CD8-positive, alpha-beta memory T cell (primary cell): ENCODE results near the gene CTRB1. TPM values are rescaled to one million over a fixed set of nuclear protein-coding genes. Genes with fewer than 3 reads are reported as not detected.
"Not testable (repeated sequence)": the region's sequence is repeated elsewhere in the genome, so short reads cannot be mapped to it uniquely, and the experiment has no call there.

Experiments
- CTCF ChIA-PET: fragments of 350-600 bp; sonication (Branson Sonifier 250); formaldehyde crosslinking; loops from one replicate; lab custom pipeline; 2021; ENCODE audit warnings: antibody characterized with exemption; lab: Charles Lee
- POLR2A ChIA-PET: fragments of 350-600 bp; sonication (Branson Sonifier 250); formaldehyde crosslinking; loops from one replicate; lab custom pipeline; 2021; ENCODE audit warnings: antibody characterized with exemption; lab: Charles Lee
- DNase-seq, 5 donors: peaks; one replicate each; pipeline versions ENCODE4 v3.0.0 to v3.0.0-alpha.2; 2020 to 2022; ENCODE audit warnings: mixed read lengths in 1 of 5
- H3K27ac ChIP-seq: one replicate; pipeline ENCODE4 v1.7.0; 2013; ENCODE audit warnings: low read depth, mild to moderate bottlenecking, low read length, moderate library complexity
- H3K27me3 ChIP-seq: 2 replicates; pipeline ENCODE4 v1.7.0; 2013; ENCODE audit warnings: low read length, mild to moderate bottlenecking; ENCODE audit not compliant: insufficient read depth, poor library complexity, severe bottlenecking
- H3K36me3 ChIP-seq: 2 replicates; pipeline ENCODE4 v1.7.0; 2013; ENCODE audit warnings: mild to moderate bottlenecking, low read length, moderate library complexity; ENCODE audit not compliant: insufficient read depth
- H3K4me1 ChIP-seq: 2 replicates; pipeline ENCODE4 v1.7.0; 2013; ENCODE audit warnings: mild to moderate bottlenecking, low read length, moderate library complexity; ENCODE audit not compliant: insufficient read depth
- H3K4me3 ChIP-seq: 2 replicates; pipeline ENCODE4 v1.7.0; 2013; ENCODE audit warnings: mild to moderate bottlenecking, low read length
- H3K9me3 ChIP-seq: 2 replicates; pipeline ENCODE4 v1.7.0; 2013; ENCODE audit warnings: mild to moderate bottlenecking, low read length
- H3K27ac Mint-ChIP-seq, 8 donors: one replicate each; pipeline ENCODE4 v1.8.0; 2020 to 2021; ENCODE audit warnings: mixed read lengths in 8 of 8, mild to moderate bottlenecking in 6 of 8, inconsistent platforms in 3 of 8, moderate library complexity in 3 of 8
- H3K27me3 Mint-ChIP-seq, 2 donors: one replicate each; pipeline ENCODE4 v1.8.0; 2020 to 2021; ENCODE audit warnings: mixed read lengths in 2 of 2, mild to moderate bottlenecking in 1 of 2, moderate library complexity in 1 of 2
- H3K36me3 Mint-ChIP-seq, 3 donors: one replicate each; pipeline ENCODE4 v1.8.0; 2020 to 2021; ENCODE audit warnings: mixed read lengths in 3 of 3, inconsistent platforms in 1 of 3, mild to moderate bottlenecking in 1 of 3
- H3K4me1 Mint-ChIP-seq, 3 donors: one replicate each; pipeline ENCODE4 v1.8.0; 2020 to 2021; ENCODE audit warnings: mixed read lengths in 3 of 3, inconsistent platforms in 1 of 3, mild to moderate bottlenecking in 1 of 3
- H3K4me3 Mint-ChIP-seq, 7 donors: one replicate each; pipeline ENCODE4 v1.8.0; 2020 to 2021; ENCODE audit warnings: mixed read lengths in 7 of 7, mild to moderate bottlenecking in 6 of 7, moderate library complexity in 4 of 7, inconsistent platforms in 2 of 7
- H3K9me3 Mint-ChIP-seq, 5 donors: one replicate each; pipeline ENCODE4 v1.8.0; 2020 to 2022; ENCODE audit warnings: mixed read lengths in 5 of 5, mild to moderate bottlenecking in 3 of 5, moderate library complexity in 2 of 5, inconsistent platforms in 1 of 5
- polyA plus RNA-seq: library from polyadenylated mRNA; unstranded; fragments of 300-500 nt; fragmentation: Illumina TruSeq; gene quantifications from one replicate; pipeline ENCODE4 v1.2.3, GENCODE V29; 2021
- total RNA-seq, 2 experiments: library from RNA; stranded (reverse); gene quantifications; one replicate each; pipeline ENCODE4 v1.2.3, GENCODE V29; 2021

Gene CTRB1
- total and polyA plus RNA-seq, 3 experiments from 2014 or later: not detected

DNA sequence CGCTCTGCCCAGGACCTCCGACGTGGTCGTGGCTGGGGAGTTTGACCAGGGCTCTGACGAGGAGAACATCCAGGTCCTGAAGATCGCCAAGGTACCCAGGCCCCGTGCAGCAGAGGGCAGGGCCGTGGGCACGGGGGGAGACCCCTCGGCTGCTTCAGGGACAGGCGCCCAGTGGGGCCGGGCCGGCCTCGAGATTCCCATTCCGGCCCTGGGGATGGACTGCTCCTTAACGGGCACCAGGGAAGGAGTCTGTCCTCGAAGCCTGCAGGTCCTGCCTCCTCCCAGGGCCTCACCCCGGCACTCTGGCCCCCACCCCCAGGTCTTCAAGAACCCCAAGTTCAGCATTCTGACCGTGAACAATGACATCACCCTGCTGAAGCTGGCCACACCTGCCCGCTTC lies 4.3 kb downstream of the CTRB1 start:
- H3K4me1 Mint-ChIP-seq: peaks cover 7 to 16% (median 15%) of the 10 kb centered on the region in 3 donors
- DNase-seq, H3K36me3 Mint-ChIP-seq, POLR2A ChIA-PET, H3K27me3 ChIP-seq, H3K27ac ChIP-seq, H3K4me3 ChIP-seq, H3K27me3 Mint-ChIP-seq, H3K9me3 ChIP-seq, H3K4me1 ChIP-seq, H3K9me3 Mint-ChIP-seq, H3K27ac Mint-ChIP-seq, CTCF ChIA-PET, H3K36me3 ChIP-seq, H3K4me3 Mint-ChIP-seq: not testable (repeated sequence)

DNA sequence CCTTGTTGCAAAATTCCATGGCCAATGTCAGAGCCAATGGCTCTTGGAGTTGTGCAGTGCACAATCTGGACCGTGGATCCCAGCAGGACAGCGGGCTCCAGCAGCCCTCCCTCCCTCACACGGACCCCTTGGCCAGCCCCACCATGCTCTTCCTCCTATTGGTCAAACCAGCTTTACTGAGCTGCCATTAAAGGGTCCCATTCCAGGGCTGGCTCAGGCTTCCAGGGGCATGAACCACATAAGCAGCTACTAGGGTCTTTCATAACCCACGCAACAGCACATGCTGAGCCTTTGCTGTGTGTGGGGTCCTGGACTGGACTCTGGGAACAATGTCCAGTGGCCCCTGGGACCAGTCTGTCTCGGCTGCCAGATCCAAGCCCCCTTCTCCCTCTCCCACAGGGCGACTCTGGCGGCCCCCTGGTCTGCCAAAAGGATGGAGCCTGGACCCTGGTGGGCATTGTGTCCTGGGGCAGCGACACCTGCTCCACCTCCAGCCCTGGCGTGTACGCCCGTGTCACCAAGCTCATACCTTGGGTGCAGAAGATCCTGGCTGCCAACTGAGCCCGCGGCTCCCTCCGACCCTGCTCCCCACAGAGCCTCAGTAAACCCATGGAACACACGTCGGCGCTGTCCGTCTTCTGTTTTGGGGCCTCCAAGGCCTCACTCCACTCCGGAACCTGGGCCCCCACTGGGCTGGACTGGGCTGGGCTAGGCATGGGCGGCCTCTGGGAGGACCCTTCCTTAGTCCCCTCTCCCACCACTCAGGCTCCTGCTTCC lies 5.7 kb downstream of the CTRB1 start:
- Histone ChIP-seq H3K36me3 (no peaks in the 10 kb centered on the region), H3K9me3 (no peaks in the 10 kb centered on the region), H3K27me3 (no peaks in the 10 kb centered on the region), H3K4me1 (peaks cover 2% of the 10 kb centered on the region), H3K4me3 (no peak overlapping the region), H3K27ac (no peak overlapping the region)
- peaks cover 7 to 11% (median 9%) of the 10 kb centered on the region in 3 donors for H3K4me1 Mint-ChIP-seq
- H3K27me3 Mint-ChIP-seq: peaks cover 2 to 9% of the 10 kb centered on the region in 2 donors
- no peak overlapping the region for H3K27ac Mint-ChIP-seq
- POLR2A ChIA-PET: no interaction called here
- H3K36me3 Mint-ChIP-seq: no peaks in the 10 kb centered on the region
- no peaks in the 10 kb centered on the region for H3K9me3 Mint-ChIP-seq
- no peak overlapping the region for H3K4me3 Mint-ChIP-seq
- CTCF ChIA-PET: no interaction called here
- no peak for DNase-seq

DNA sequence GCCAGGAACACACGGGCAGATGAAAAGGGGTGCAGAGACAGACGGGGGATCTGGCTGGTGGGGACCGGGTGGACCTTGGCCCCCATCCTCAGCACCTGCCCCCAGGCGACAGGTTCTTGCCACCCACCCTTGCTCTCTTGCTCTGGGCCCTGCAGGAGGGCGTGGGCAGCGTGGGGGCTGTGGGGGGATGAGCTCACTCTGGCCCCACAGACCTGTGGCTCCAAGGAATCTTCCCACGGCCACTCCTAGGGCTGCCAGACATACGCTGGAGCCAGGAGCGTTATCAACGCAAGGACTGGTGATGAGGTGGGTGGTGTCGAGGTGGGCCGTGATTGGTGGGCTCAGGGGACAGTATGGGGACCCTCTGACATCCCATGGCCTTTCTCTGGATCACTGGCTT lies 6.3 kb downstream of the CTRB1 start:
- H3K4me1 Mint-ChIP-seq: peaks cover 3 to 5% (median 4%) of the 10 kb centered on the region in 3 donors
- CTCF ChIA-PET: no interaction called here
- no peaks in the 10 kb centered on the region for H3K36me3 ChIP-seq
- POLR2A ChIA-PET: no interaction called here
- H3K4me1 ChIP-seq: no peaks in the 10 kb centered on the region
- H3K27ac ChIP-seq: no peak overlapping the region
- no peak overlapping the region for H3K27ac Mint-ChIP-seq
- no peak for DNase-seq
- H3K4me3 ChIP-seq: no peak overlapping the region
- no peaks in the 10 kb centered on the region for H3K9me3 Mint-ChIP-seq
- no peaks in the 10 kb centered on the region for H3K9me3 ChIP-seq
- no peaks in the 10 kb centered on the region for H3K36me3 Mint-ChIP-seq
- no peaks in the 10 kb centered on the region for H3K27me3 ChIP-seq
- no peak overlapping the region for H3K4me3 Mint-ChIP-seq
- peaks cover 2 to 9% of the 10 kb centered on the region in 2 donors for H3K27me3 Mint-ChIP-seq

- no peaks in the 10 kb centered on the region for H3K9me3 ChIP-seq
Measured at GRCh38 chr16:75225678-75226515, 7.1 kb downstream of the CTRB1 start.

DNA sequence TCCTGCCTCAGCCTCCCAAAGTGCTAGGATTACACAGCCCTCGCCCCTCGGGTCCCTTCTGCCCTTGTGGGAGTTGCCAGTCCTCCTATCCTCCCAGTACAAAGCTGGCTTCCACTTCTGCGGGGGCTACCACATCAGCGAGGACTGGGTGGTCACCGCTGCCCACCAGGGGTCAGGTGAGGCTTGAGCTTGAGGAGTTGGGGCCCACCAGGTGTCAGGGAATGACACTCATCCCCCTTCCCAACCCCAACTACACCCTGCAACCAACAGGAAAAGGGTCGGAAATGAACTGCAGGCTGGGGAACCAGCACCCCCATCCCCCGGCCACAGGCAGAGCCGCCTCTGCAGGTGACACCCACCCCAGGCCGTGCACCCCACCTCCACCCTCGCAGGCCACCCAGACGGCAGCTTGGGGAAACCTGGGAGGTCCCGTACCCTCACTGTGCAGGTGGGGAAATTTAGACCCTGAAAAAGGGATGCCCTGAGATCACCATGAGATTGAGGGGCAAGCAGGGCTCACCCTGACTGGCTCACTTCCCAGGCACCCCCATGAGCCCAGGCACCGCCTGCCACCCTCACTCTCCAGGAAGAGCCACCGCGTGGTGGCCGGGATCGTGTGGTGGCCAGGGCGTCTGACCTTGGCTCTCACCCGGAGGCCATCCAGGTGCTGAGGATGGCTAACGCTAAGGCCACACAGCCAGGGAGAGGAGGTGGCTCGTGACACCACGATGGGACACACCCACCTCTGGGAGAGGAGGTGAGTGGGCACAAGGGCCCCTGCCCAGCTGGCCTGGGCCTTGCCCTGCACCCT lies 8.0 kb downstream of the CTRB1 start:
- H3K4me1 ChIP-seq: no peaks in the 10 kb centered on the region
- no peak overlapping the region for H3K4me3 ChIP-seq
- Mint-ChIP-seq H3K36me3 (no peaks in the 10 kb centered on the region), H3K27me3 (peaks cover 6 to 12% of the 10 kb centered on the region in 2 donors), H3K4me1 (no peaks in the 10 kb centered on the region), H3K9me3 (no peaks in the 10 kb centered on the region), H3K4me3 (no peak overlapping the region), H3K27ac (no peak overlapping the region)
- ChIA-PET POLR2A (no interaction called here), CTCF (interaction anchor here (0.9 kb wide), 1 partner anchor 27 kb away, joined by 3 read pairs; no protein-coding TSS in a partner anchor)
- H3K27me3 ChIP-seq: no peaks in the 10 kb centered on the region
- no peak overlapping the region for H3K27ac ChIP-seq
- H3K9me3 ChIP-seq: no peaks in the 10 kb centered on the region
- no peaks in the 10 kb centered on the region for H3K36me3 ChIP-seq
- no peak for DNase-seq

More at GRCh38 chr16:75225678-75226515, 7.1 kb downstream of the CTRB1 start:
- no peak for DNase-seq
- H3K4me1 Mint-ChIP-seq: no peaks in the 10 kb centered on the region
- no peaks in the 10 kb centered on the region for H3K4me1 ChIP-seq
- no peak overlapping the region for H3K4me3 Mint-ChIP-seq
- no peaks in the 10 kb centered on the region for H3K36me3 ChIP-seq
- no peaks in the 10 kb centered on the region for H3K9me3 Mint-ChIP-seq
- H3K27ac ChIP-seq: no peak overlapping the region
- CTCF ChIA-PET: no interaction called here
- no peak overlapping the region for H3K4me3 ChIP-seq
- no peaks in the 10 kb centered on the region for H3K36me3 Mint-ChIP-seq
- no peak overlapping the region for H3K27ac Mint-ChIP-seq
- peaks cover 6 to 12% of the 10 kb centered on the region in 2 donors for H3K27me3 Mint-ChIP-seq
- POLR2A ChIA-PET: no interaction called here
- H3K27me3 ChIP-seq: no peaks in the 10 kb centered on the region

DNA sequence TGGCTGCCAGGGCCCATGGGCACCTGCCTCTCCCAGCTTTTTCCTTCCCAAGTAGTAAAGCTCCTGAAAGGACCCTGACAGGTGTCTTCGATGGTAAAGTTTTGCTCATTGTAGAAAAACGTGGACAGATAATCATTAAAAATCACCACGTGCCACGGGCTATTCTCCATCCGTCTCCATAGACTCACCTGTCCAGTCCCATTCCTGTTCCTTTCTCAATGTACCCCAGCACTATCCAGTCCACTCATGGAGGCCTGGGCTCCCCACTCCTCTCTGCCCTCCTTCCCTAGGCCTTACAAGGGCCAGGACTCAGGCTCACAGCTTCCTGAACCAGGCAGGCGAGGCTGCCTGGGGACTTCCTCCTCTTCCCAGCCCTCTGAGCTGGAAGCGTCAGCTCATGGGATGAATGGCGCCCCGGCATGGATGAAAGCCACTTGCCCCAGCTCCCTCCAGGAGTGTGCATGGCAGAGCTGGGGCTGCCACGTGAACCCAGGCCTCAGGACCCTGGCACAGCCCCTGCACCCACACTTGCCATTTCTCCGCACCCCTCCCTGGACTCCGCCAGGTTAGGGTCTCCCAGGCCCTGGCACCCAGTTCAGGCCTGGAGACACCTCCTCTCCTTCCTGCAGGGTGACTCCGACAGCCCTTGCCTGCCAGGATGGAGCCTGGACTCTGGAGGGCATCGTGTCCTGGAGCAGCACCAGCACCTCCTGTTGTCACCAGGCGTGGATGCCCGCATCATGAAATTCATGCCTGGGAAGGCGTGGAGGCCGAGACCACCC lies 8.8 kb downstream of the CTRB1 start:
- Mint-ChIP-seq H3K27me3 (peaks cover 6 to 12% of the 10 kb centered on the region in 2 donors), H3K27ac (no peak overlapping the region), H3K4me1 (no peaks in the 10 kb centered on the region), H3K9me3 (no peaks in the 10 kb centered on the region), H3K4me3 (no peak overlapping the region), H3K36me3 (no peaks in the 10 kb centered on the region)
- H3K27ac ChIP-seq: no peak overlapping the region
- ChIA-PET POLR2A (no interaction called here), CTCF (interaction anchor here (0.9 kb wide), 1 partner anchor 28 kb away, joined by 3 read pairs; no protein-coding TSS in a partner anchor)
- H3K9me3 ChIP-seq: no peaks in the 10 kb centered on the region
- DNase-seq: no peak
- H3K36me3 ChIP-seq: no peaks in the 10 kb centered on the region
- no peaks in the 10 kb centered on the region for H3K27me3 ChIP-seq
- no peaks in the 10 kb centered on the region for H3K4me1 ChIP-seq
- no peak overlapping the region for H3K4me3 ChIP-seq

GRCh38 chr16:75228143-75228976 lies 9.6 kb downstream of the CTRB1 start:
- no peaks in the 10 kb centered on the region for H3K4me1 ChIP-seq
- no peaks in the 10 kb centered on the region for H3K27me3 ChIP-seq
- Mint-ChIP-seq H3K27me3 (peaks cover 6 to 12% of the 10 kb centered on the region in 2 donors), H3K4me3 (no peak overlapping the region), H3K4me1 (no peaks in the 10 kb centered on the region), H3K27ac (no peak overlapping the region), H3K36me3 (no peaks in the 10 kb centered on the region), H3K9me3 (no peaks in the 10 kb centered on the region)
- no peaks in the 10 kb centered on the region for H3K9me3 ChIP-seq
- no peak overlapping the region for H3K27ac ChIP-seq
- H3K4me3 ChIP-seq: no peak overlapping the region
- H3K36me3 ChIP-seq: no peaks in the 10 kb centered on the region
- DNase-seq: no peak
- POLR2A ChIA-PET: no interaction called here
- CTCF ChIA-PET: interaction anchor here (1.2 kb wide), 1 partner anchor 28 kb away, joined by 3 read pairs; no protein-coding TSS in a partner anchor
